ENCODE measurements around the gene DMD.

GRCh38 chrX:32673193-32673592 is 538.2 kb downstream of the DMD start:
- TF ChIP-seq CTCF (conservative IDR thresholded peaks at IDR 0.05) (peak; percentile 27), ZFX (IDR thresholded peaks at IDR 0.05) (no peak)

Data from C4-2B (cell line).